ENCODE results near the gene TMCC3.

DNA sequence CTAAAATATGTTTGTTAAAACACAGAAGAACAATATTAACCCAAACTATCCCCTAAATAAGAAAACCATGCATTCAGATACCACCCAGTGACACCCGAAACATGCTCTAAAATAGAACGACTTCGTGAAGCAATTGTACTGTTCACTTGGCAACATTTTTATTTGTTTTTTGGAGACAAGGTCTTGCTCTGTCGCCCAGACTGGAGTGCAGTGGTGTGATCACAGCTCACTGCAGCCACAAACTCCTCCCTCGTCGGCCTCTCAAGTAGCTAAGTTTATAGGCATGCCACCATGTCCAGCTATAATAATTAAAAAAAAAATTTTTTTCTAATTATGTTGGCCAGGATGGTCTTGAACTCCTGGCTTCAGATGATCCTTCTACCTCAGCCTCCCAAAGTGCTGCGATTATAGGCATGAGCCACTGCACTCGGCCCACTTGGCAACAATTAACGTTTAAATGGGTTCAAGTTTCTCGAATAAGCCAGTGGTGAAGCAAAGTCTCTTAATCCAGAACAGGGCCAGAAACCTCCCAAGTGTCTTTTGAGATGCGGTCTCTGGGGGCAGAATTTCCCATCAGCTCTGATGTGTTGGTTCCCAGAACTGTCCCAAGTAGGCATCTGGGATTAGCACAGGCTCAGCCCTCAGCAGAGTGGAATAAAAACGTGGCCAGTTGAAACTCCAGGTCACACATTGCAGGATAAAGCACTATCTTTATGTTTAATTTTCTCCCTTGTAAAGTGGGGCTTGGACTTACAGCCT is 74.5 kb downstream of the TMCC3 start:
- TF ChIP-seq ELK4 (IDR thresholded peaks at IDR 0.05; ENCODE audit: borderline replicate concordance, low read depth, low read length) (no peak), ZNF248 (tag by site-specific recombination; IDR thresholded peaks at IDR 0.05) (no peak), ZNF311 (tag by site-specific recombination; IDR thresholded peaks at IDR 0.05; ENCODE audit: borderline replicate concordance) (no peak), ZNF121 (tag by site-specific recombination; IDR thresholded peaks at IDR 0.05) (no peak), SALL2 (tag by site-specific recombination; IDR thresholded peaks at IDR 0.05; ENCODE audit: borderline replicate concordance) (no peak), ZNF747 (tag by site-specific recombination; IDR thresholded peaks at IDR 0.05) (no peak), ZNF549 (tag by site-specific recombination; IDR thresholded peaks at IDR 0.05) (no peak), ZNF132 (tag by site-specific recombination; IDR thresholded peaks at IDR 0.05; ENCODE audit: borderline replicate concordance) (no peak), ZNF24 (tag by site-specific recombination; IDR thresholded peaks at IDR 0.05) (no peak)
- TF ChIP-seq, protein P1, sequence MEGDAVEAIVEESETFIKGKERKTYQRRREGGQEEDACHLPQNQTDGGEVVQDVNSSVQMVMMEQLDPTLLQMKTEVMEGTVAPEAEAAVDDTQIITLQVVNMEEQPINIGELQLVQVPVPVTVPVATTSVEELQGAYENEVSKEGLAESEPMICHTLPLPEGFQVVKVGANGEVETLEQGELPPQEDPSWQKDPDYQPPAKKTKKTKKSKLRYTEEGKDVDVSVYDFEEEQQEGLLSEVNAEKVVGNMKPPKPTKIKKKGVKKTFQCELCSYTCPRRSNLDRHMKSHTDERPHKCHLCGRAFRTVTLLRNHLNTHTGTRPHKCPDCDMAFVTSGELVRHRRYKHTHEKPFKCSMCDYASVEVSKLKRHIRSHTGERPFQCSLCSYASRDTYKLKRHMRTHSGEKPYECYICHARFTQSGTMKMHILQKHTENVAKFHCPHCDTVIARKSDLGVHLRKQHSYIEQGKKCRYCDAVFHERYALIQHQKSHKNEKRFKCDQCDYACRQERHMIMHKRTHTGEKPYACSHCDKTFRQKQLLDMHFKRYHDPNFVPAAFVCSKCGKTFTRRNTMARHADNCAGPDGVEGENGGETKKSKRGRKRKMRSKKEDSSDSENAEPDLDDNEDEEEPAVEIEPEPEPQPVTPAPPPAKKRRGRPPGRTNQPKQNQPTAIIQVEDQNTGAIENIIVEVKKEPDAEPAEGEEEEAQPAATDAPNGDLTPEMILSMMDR (tag by site-specific recombination; IDR thresholded peaks at IDR 0.05) = no peak
